H1 (cell line): ENCODE data around the gene TMPRSS13. TPM values are rescaled to one million over a fixed set of nuclear protein-coding genes. Genes with fewer than 3 reads are reported as not detected.

ENCODE experiments used
- CTCF ChIA-PET: fragments of 300-600 bp; sonication (Branson Sonifier 250); formaldehyde crosslinking; loops from one replicate; lab custom pipeline; 2021; ENCODE audit not compliant: partially characterized antibody; lab: Charles Lee
- POLR2A ChIA-PET: fragments of 300-600 bp; sonication (Branson Sonifier 250); formaldehyde crosslinking; loops from one replicate; lab custom pipeline; 2021; ENCODE audit warnings: inconsistent platforms; ENCODE audit not compliant: partially characterized antibody; lab: Charles Lee
- DNase-seq, 2 experiments: peaks; one replicate each; pipeline versions ENCODE4 v3.0.0 to v3.0.0-alpha.2; 2010 to 2022; ENCODE audit warnings: low spot score in 2 of 2, low read depth in 1 of 2, mixed read lengths in 1 of 2
- FAIRE-seq: peaks from 2 replicates; lab custom pipeline; 2011; peaks lifted over from hg19 to GRCh38; lab: Jason Lieb, UNC
- H2AFZ ChIP-seq: 2 replicates; pipeline ENCODE4 v1.8.1; 2012; ENCODE audit warnings: low read length, inconsistent platforms
- H2AK5ac ChIP-seq: 2 replicates; pipeline ENCODE4 v1.6.1; 2013; ENCODE audit warnings: low read depth, low read length
- H2BK120ac ChIP-seq: replicated peaks from 2 replicates; pipeline ENCODE3; 2013; ENCODE audit warnings: low read depth, low read length, inconsistent platforms
- H2BK12ac ChIP-seq: 2 replicates; pipeline ENCODE4 v1.6.1; 2013; ENCODE audit warnings: low read depth, low read length
- H2BK15ac ChIP-seq: 2 replicates; pipeline ENCODE4 v1.6.1; 2013; ENCODE audit warnings: low read length
- H2BK20ac ChIP-seq: 2 replicates; pipeline ENCODE4 v1.6.1; 2013; ENCODE audit warnings: low read length
- H2BK5ac ChIP-seq: 2 replicates; pipeline ENCODE4 v1.6.1; 2013; ENCODE audit warnings: low read depth, low read length
- H3K14ac ChIP-seq: 2 replicates; pipeline ENCODE4 v1.6.1; 2013; ENCODE audit warnings: inconsistent platforms; ENCODE audit not compliant: insufficient read length
- H3K18ac ChIP-seq: 2 replicates; pipeline ENCODE4 v1.6.1; 2013; ENCODE audit warnings: low read length; ENCODE audit errors: extremely low read depth
- H3K23ac ChIP-seq: 2 replicates; pipeline ENCODE4 v1.6.1; 2013; ENCODE audit warnings: inconsistent platforms; ENCODE audit not compliant: insufficient read length
- H3K23me2 ChIP-seq: 2 replicates; pipeline ENCODE4 v1.6.1; 2013; ENCODE audit warnings: low read depth, low read length
- H3K27ac ChIP-seq: 2 replicates; pipeline ENCODE4 v1.6.1; 2011; ENCODE audit warnings: low read depth, low read length, inconsistent platforms
- H3K27me3 ChIP-seq, 4 experiments: replicated peaks in 1 of 4; 1 replicate in 1 of 4; 2 replicates in 3 of 4; pipeline versions ENCODE4 v1.6.1 to v1.8.1; 2011 to 2013; ENCODE audit warnings: low read length in 3 of 4, mild to moderate bottlenecking in 3 of 4, inconsistent platforms in 2 of 4, mixed read lengths in 2 of 4, moderate library complexity in 1 of 4; ENCODE audit not compliant: control insufficient read depth in 3 of 4, insufficient read depth in 3 of 4; ENCODE audit errors: extremely low read depth in 1 of 4
- H3K36me3 ChIP-seq, 4 experiments: 2 replicates each; pipeline versions ENCODE4 v1.6.1 to v1.8.1; 2011 to 2013; ENCODE audit warnings: mild to moderate bottlenecking in 4 of 4, low read length in 3 of 4, moderate library complexity in 2 of 4, control low read depth in 1 of 4, inconsistent platforms in 1 of 4; ENCODE audit not compliant: insufficient read depth in 4 of 4, control insufficient read depth in 2 of 4
- H3K4ac ChIP-seq: replicated peaks from 2 replicates; pipeline ENCODE3; 2013; ENCODE audit warnings: low read length, low read depth, mixed read lengths, inconsistent platforms; ENCODE audit not compliant: insufficient read length
- H3K4me1 ChIP-seq, 4 experiments: replicated peaks in 1 of 4; 1 replicate in 1 of 4; 2 replicates in 3 of 4; pipeline versions ENCODE4 v1.6.1 to v1.8.1; 2011 to 2013; ENCODE audit warnings: low read length in 3 of 4, inconsistent platforms in 2 of 4, mixed read lengths in 1 of 4; ENCODE audit not compliant: insufficient read depth in 4 of 4, control insufficient read depth in 3 of 4
- H3K4me2 ChIP-seq, 2 experiments: 2 replicates each; pipeline versions ENCODE4 v1.6.1 to v1.8.1; 2011 to 2013; ENCODE audit warnings: low read depth in 2 of 2, low read length in 2 of 2, control low read depth in 1 of 2, inconsistent platforms in 1 of 2, mild to moderate bottlenecking in 1 of 2; ENCODE audit not compliant: insufficient read depth in 1 of 2
- H3K4me3 ChIP-seq, 4 experiments: fragments of 200-600, 300-600 bp in 1 of 4; sonication (generic), shearing (Covaris generic), sonication (Bioruptor Twin) in 1 of 4; 2 replicates each; pipeline versions ENCODE4 v1.5.1 to v1.8.1; 2011 to 2016; ENCODE audit warnings: low read length in 4 of 4, low read depth in 3 of 4, control low read depth in 2 of 4, inconsistent platforms in 2 of 4, mild to moderate bottlenecking in 2 of 4, mixed read lengths in 1 of 4, moderate library complexity in 1 of 4; ENCODE audit not compliant: insufficient read depth in 2 of 4; ENCODE audit errors: extremely low read depth in 1 of 4
- H3K56ac ChIP-seq: replicated peaks from 2 replicates; pipeline ENCODE3; 2013; ENCODE audit warnings: low read depth, mild to moderate bottlenecking, mixed read lengths, low read length, inconsistent platforms; ENCODE audit not compliant: insufficient read length
- H3K79me1 ChIP-seq: 2 replicates; pipeline ENCODE4 v1.6.1; 2013; ENCODE audit warnings: low read depth, low read length, control low read depth
- H3K79me2 ChIP-seq, 2 experiments: 2 replicates each; pipeline versions ENCODE4 v1.6.1 to v1.8.1; 2012 to 2013; ENCODE audit warnings: low read length in 2 of 2, mild to moderate bottlenecking in 2 of 2, inconsistent platforms in 1 of 2; ENCODE audit not compliant: insufficient read depth in 2 of 2, control insufficient read depth in 1 of 2
- H3K9ac ChIP-seq, 4 experiments: replicated peaks in 1 of 4; 1 replicate in 1 of 4; 2 replicates in 3 of 4; pipeline versions ENCODE4 v1.6.1 to v1.8.1; 2011 to 2013; ENCODE audit warnings: low read depth in 3 of 4, low read length in 3 of 4, control low read depth in 2 of 4, mild to moderate bottlenecking in 2 of 4, moderate library complexity in 2 of 4, inconsistent platforms in 1 of 4; ENCODE audit errors: extremely low read depth in 1 of 4
- H3K9me3 ChIP-seq, 2 experiments: 2 replicates each; pipeline versions ENCODE4 v1.6.1 to v1.8.1; 2012 to 2013; ENCODE audit warnings: mild to moderate bottlenecking in 2 of 2, moderate library complexity in 2 of 2, control low read depth in 1 of 2, inconsistent platforms in 1 of 2, low read depth in 1 of 2, low read length in 1 of 2, mixed read lengths in 1 of 2; ENCODE audit not compliant: insufficient read depth in 2 of 2
- H4K20me1 ChIP-seq, 2 experiments: replicated peaks in 1 of 2; 2 replicates each; pipeline versions ENCODE3 to v1.8.1; 2011 to 2013; ENCODE audit warnings: inconsistent platforms in 2 of 2, low read length in 2 of 2, mild to moderate bottlenecking in 1 of 2; ENCODE audit not compliant: insufficient read depth in 2 of 2, control insufficient read depth in 1 of 2
- H4K5ac ChIP-seq: 2 replicates; pipeline ENCODE4 v1.6.1; 2013; ENCODE audit warnings: low read length, low read depth, mixed read lengths, inconsistent platforms; ENCODE audit not compliant: insufficient read length
- H4K8ac ChIP-seq: 2 replicates; pipeline ENCODE4 v1.8.0; 2013; ENCODE audit warnings: mild to moderate bottlenecking, moderate library complexity, low read length, inconsistent platforms; ENCODE audit not compliant: insufficient read depth; ENCODE audit errors: extremely low read depth
- H4K91ac ChIP-seq: replicated peaks from 2 replicates; pipeline ENCODE3; 2013; ENCODE audit warnings: low read length, mixed read lengths, inconsistent platforms; ENCODE audit not compliant: insufficient read length
- CBX8 ChIP-seq: fragments of 300-800, 300-1000 bp; sonication (generic); IDR thresholded peaks from 2 replicates; pipeline ENCODE4 v1.7.1; 2016; ENCODE audit warnings: low read depth, low read length, borderline replicate concordance
- EP300 ChIP-seq, 2 experiments: IDR thresholded peaks; 1 replicate in 1 of 2; 2 replicates in 1 of 2; pipeline ENCODE4 v1.6.1; 2011 to 2012; ENCODE audit warnings: low read depth in 2 of 2, low read length in 2 of 2, mild to moderate bottlenecking in 2 of 2, borderline replicate concordance in 1 of 2, inconsistent platforms in 1 of 2, moderate library complexity in 1 of 2
- KDM4A ChIP-seq: IDR thresholded peaks from one replicate; pipeline ENCODE4 v1.7.1; 2012; ENCODE audit warnings: low read depth, mild to moderate bottlenecking, moderate library complexity, low read length, inconsistent platforms; ENCODE audit not compliant: severe bottlenecking
- RFX5 ChIP-seq: IDR thresholded peaks from 2 replicates; pipeline ENCODE4 v1.6.1; 2011; ENCODE audit warnings: low read depth, low read length, improper control_type of control experiment, borderline replicate concordance
- WGBS, 2 experiments: shearing (Covaris generic) in 1 of 2; methylation state at CpG; one replicate each; pipeline versions ENCODE4 v1.1.6 to v1.1.7; 2013 to 2015; ENCODE audit warnings: low lambda C conversion rate in 2 of 2, mixed read lengths in 2 of 2, inconsistent platforms in 1 of 2, low coverage in 1 of 2, missing lambda C conversion rate in 1 of 2; ENCODE audit not compliant: insufficient replicate concordance in 2 of 2, insufficient coverage in 1 of 2, insufficient read length in 1 of 2; ENCODE audit errors: extremely low coverage in 1 of 2, missing lambda C conversion rate in 1 of 2; 5-methylcytosine and 5-hydroxymethylcytosine counted together
- polyA plus RNA-seq, 7 experiments: library from polyadenylated mRNA; depleted of rRNA in 3 of 7; stranded (reverse) in 5 of 7; unstranded in 2 of 7; fragments of >200 nt in 5 of 7; fragments of 200-250 nt in 2 of 7; gene quantifications; 1 replicate in 5 of 7; 2 replicates in 1 of 7; 4 replicates in 1 of 7; pipeline versions ENCODE4 v1.2.1 to v1.2.3, GENCODE V29; 2011 to 2013; ENCODE audit warnings: missing spikeins in 2 of 7, mixed read lengths in 2 of 7
- total RNA-seq: library from RNA; stranded (reverse); fragmentation: NEBNext Ultra II Directional; extraction: Animal tissue kit (Norgen Biotek cat#: 25700); gene quantifications from 2 replicates; pipeline ENCODE4 v1.2.1, GENCODE V29; 2021
- TF ChIP-seq, protein P1 (sequence below), 3 experiments: IDR thresholded peaks; 1 replicate in 2 of 3; 2 replicates in 1 of 3; pipeline versions ENCODE4 v1.5.1 to v1.6.1; 2011; ENCODE audit warnings: low read length in 3 of 3, mild to moderate bottlenecking in 3 of 3, inconsistent platforms in 2 of 3, low read depth in 1 of 3, moderate library complexity in 1 of 3; ENCODE audit not compliant: insufficient read depth in 1 of 3; ENCODE audit errors: control extremely low read depth in 1 of 3

TMPRSS13 gene
- total and polyA plus RNA-seq, 2 of the 8 experiments (the other 6 are each of a cell fraction or from before 2014, with no cell fraction given), result 0.61 to 0.79 TPM

DNA sequence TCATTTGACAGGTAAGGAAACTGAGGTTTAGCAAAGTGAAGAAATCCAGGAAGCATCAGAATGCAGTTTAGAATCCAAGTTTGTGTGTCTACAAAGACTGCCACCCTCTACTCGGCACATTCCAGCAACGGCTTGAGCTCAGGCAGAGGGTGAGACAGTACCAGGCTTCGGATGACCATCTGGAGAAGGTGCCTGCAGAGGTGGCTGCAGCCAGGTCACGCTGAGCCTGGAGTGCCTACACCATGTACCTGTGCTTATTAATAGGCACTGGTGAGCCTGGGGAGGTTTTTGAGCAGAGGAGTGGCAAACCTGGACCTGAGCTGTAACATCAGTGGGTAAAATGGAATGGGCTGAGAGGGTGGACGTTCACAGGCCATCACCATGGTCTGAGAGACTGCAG lies 57.4 kb downstream of the TMPRSS13 start:
- no peak overlapping the region for H3K14ac ChIP-seq
- H3K4me1 ChIP-seq, result peaks cover 12 to 37% (median 28%) of the 10 kb centered on the region in 4 experiments
- H3K36me3 ChIP-seq, result no peaks in the 10 kb centered on the region
- WGBS, 2 experiments, result 90% methylated on average over 5 of the region's 5 CpGs; no CpG with 5 or more reads in 1 of the 2 experiments
- H4K5ac ChIP-seq, result no peak overlapping the region
- peaks cover 8 to 18% of the 10 kb centered on the region in 2 experiments for H4K20me1 ChIP-seq
- ChIA-PET CTCF (interaction anchor here (1.2 to 1.5 kb wide), 3 partner anchors 28 to 76 kb away, joined by 3 to 5 read pairs (median 4); no protein-coding TSS in a partner anchor), POLR2A (interaction anchor here (1.3 kb wide), 1 partner anchor 9 kb away, joined by 3 read pairs; no protein-coding TSS in a partner anchor)
- FAIRE-seq, result no peak
- no peak overlapping the region for H3K4me3 ChIP-seq
- H3K79me2 ChIP-seq, result peaks cover 0 to 51% of the 10 kb centered on the region in 2 experiments; a peak in 2 of 4 replicates
- H3K4ac ChIP-seq, result no peak overlapping the region
- no peak overlapping the region for H3K4me2 ChIP-seq
- H3K18ac ChIP-seq, result no peak overlapping the region
- H3K27me3 ChIP-seq, result peaks cover 0 to 9% (median 7%) of the 10 kb centered on the region in 4 experiments; a peak in 4 of 7 replicates
- no peak overlapping the region for H2BK120ac ChIP-seq
- H3K9me3 ChIP-seq, result no peaks in the 10 kb centered on the region
- H4K8ac ChIP-seq, result no peak overlapping the region
- peaks cover 15% of the 10 kb centered on the region for H3K79me1 ChIP-seq
- DNase-seq, result no peak
- no peak overlapping the region for H3K23ac ChIP-seq
- H2BK20ac ChIP-seq, result no peak overlapping the region
- H2BK12ac ChIP-seq, result peak overlapping the region; percentile 80; the same call in 1 of the 2 replicates
- no peak overlapping the region; the same call in 1 of the 2 replicates for H2AK5ac ChIP-seq
- H3K9ac ChIP-seq, result no peak overlapping the region
- no peak overlapping the region for H2AFZ ChIP-seq
- H3K56ac ChIP-seq, result no peak overlapping the region
- no peak overlapping the region for H2BK5ac ChIP-seq
- peaks cover 21% of the 10 kb centered on the region for H3K23me2 ChIP-seq
- H3K27ac ChIP-seq, result no peak overlapping the region
- peak overlapping the region; percentile 88 for H2BK15ac ChIP-seq
- H4K91ac ChIP-seq, result no peak overlapping the region
- TF ChIP-seq CBX8 (no peak), KDM4A (no peak), RFX5 (no peak), EP300 (IDR thresholded peaks at IDR 0.05; ENCODE audit: borderline replicate concordance in 1 of 2, low read depth in 2 of 2, low read length in 2 of 2) (no peak)
- TF ChIP-seq, protein P1, sequence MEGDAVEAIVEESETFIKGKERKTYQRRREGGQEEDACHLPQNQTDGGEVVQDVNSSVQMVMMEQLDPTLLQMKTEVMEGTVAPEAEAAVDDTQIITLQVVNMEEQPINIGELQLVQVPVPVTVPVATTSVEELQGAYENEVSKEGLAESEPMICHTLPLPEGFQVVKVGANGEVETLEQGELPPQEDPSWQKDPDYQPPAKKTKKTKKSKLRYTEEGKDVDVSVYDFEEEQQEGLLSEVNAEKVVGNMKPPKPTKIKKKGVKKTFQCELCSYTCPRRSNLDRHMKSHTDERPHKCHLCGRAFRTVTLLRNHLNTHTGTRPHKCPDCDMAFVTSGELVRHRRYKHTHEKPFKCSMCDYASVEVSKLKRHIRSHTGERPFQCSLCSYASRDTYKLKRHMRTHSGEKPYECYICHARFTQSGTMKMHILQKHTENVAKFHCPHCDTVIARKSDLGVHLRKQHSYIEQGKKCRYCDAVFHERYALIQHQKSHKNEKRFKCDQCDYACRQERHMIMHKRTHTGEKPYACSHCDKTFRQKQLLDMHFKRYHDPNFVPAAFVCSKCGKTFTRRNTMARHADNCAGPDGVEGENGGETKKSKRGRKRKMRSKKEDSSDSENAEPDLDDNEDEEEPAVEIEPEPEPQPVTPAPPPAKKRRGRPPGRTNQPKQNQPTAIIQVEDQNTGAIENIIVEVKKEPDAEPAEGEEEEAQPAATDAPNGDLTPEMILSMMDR (IDR thresholded peaks at IDR 0.05; ENCODE audit: control extremely low read depth in 1 of 3, insufficient read depth in 1 of 3, low read depth in 1 of 3, low read length in 3 of 3), result no peak
